Activated CD8-positive, alpha-beta memory T cell treated with anti-CD3 and anti-CD28 coated beads for 4 hours (primary cell): ENCODE data around the gene SLX4IP.

Experiments
- DNase-seq, 2 donors: peaks; one replicate each; pipeline ENCODE4 v3.0.0-alpha.2; 2020; ENCODE audit warnings: low read depth in 2 of 2

SLX4IP gene

DNA sequence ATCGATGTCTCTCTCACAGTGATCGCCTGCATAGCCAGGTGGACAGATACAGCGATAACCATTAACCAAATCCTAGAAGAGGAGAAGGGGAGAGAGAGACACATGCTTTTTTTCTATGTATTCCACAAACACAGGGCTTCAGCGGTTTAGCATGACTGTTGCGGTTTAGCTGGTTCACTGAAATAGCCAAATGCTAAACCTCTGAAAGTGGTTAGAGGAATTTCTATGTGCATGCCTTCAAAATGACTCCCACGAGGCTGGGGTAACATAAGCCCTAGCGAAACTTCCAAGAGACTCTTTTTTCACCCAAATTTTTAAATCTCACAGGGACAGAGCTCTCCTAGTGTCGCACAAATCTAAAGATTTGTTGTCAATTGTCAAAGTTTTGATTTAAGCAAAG is 213.5 kb downstream of the SLX4IP start:
- DNase-seq: no peak

DNA sequence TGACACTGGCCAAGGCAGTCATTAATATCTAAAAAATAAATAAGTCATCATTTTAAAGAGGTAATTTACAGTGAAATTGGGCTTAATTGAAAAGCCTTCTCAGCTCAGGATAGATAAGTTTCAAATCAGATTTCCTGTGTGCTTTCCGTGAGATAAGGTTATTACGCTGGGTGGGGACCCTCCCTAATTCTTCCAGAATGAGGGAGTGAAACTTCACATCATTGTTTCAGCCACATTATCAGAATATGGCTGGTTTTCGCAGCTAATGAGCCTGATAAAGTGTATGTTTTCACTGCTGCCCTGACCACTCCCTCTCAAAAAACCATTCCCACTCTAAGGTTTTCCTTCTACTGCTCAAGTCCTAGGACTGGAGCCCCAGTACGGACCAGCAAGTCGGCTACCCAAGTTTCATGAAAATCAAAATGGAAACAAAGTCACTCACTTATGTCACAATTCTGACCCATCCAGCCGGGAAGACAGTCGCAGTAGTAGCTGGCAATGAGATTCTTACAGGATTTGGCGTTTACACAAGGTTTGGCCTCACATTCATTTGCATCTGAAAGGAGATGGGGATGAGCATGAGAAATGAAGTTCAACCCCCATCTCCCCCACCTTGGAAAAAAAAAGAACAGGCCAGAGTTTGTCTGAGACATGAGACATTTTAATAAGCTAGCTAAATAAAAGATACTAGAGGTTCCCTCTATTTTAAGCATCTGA is 214.1 kb downstream of the SLX4IP start:
- no peak for DNase-seq

DNA sequence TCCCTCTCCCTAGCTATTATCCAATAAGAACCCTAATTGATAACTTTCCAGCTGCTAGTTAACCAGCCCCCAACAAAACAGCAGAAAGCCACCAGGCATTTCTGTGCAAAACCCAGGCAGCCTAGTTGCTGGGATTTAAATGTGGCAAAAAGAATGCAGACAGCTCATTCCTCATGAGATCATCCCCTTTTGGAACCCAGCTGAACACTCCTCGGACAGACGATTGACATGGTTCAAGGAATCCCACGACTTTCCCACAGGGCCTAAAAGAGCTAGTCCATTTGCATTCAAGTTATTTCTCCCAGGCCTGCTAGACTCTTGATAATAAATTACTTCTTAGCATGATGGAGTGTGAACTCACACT is 214.7 kb downstream of the SLX4IP start:
- DNase-seq: no peak

DNA sequence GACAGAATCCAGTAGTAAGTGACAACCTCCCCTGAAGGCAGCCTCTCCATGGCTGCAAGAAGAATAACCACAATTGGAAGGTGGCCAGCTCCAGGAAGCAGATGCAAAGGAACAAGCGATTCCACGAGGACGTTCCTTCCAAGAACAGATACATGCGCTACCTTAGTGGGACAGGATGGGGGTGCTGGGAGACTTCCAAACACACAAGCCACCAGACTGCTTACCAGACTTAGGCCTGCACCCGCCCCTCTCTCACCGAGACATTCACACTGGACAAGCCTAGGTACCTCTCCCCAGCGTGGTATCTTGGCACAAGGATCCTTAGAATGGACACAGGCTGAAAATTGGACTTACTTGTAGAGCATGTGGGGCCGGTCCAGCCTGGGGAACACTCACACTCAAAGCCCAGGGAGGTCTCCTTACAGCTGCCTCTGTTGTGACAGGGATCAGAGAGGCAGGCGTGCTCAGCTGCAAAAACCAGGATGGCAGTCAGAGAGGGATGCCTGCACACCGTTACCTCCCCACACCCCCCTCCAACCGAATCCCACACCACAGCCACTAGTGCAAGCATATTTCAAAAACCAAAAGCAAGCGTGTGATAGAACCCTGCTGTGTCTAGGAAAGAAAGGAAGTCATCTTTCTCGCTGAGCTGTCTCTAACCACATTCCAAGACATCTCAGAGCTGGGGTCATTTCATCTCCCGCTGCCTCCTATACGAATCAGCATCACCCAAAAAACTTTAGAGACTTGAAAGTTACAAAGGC is 216.3 kb downstream of the SLX4IP start:
- DNase-seq: no peak

DNA sequence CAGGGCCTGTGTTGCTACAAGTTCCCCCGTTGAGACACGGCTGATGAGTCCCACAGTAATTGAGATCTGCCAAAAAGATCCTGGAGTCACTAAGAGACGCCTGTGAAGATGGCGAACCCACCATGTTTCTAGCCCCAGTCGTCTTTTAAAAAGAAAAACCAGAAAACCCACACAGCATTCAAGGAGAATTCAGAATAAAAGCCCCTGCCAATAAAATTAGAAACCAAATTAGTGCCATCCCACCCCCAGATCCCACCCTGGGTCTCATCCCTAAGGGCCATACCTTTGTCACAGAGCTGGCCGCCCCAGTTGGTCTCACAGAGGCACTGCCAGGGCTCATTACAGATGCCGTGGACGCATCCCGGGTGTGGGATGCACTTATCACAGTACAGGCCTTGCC is 217.1 kb downstream of the SLX4IP start:
- no peak for DNase-seq

DNA sequence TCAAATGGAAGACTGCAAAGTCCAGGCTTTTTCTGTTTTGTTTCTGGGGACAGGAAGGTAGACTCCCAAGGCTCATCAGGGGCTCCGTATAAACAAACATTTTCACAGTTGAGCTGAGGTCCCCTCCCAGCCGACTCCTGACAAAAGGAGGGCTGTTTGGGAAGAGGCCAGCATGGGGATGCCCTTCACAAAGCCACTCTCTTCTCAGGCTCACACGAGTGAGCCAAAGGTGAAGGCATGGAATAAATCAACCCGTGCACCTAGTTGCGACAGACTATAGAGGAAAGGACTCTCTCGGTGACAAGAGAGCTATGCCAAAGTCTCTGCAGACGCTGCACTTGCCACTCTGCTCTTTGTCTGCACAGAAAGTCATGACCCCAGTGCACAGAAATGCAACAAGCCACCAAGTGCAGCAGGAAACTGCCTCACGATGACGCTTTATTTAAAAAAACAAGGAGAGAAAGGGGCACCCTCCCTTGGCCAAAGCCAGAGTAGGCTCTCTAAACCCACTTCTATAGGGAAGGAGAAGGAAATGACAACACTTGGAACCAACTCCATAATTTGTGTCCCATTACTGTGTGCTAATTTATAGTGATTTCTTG is 217.7 kb downstream of the SLX4IP start:
- DNase-seq: no peak

DNA sequence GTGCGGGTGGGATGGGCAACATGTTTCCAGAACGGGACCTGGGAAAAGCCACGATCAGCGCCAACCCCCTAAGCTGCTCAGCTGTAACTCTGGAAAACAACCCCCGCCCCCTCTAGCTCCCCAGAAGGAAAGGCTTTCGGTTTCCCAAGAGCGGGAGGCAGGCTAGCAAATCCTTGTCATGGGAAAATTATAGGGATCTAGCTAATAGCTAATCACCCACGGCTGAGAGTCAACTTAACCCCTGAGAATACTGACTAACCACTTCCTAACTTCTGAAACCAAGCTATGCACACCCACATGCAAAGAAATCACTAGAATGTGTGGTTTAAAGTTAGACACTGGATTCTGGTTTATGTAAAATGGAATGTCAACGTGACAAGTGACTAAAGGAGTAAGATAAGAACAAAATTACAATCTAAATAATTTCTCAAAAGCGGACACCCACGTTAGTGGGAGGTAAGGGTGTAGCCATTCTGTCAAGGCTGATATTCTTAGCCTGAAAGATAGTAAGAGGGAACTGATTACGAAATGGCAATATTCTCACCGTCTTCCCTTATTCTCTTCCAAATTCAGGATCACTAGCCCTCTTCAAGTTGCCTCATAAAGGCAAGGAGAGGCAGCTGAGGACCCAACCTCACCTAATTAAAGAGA is 218.6 kb downstream of the SLX4IP start:
- no peak for DNase-seq

DNA sequence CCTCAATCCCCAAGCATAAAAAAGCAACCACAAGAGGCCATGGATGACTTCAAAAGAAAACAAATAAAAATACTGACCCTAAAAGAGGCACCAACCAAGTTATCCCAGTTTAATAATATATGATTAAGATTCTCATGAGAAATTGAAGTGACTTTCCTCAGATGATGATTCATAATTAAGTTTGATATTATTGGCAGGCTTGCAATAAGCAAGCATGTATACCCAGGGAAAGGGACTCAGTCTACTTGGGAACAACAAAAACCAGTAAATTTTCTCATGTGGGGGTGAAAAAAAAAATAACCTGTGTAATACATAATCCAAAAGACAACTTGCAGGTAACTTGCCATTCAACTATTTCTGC is 219.1 kb downstream of the SLX4IP start:
- DNase-seq: no peak

DNA sequence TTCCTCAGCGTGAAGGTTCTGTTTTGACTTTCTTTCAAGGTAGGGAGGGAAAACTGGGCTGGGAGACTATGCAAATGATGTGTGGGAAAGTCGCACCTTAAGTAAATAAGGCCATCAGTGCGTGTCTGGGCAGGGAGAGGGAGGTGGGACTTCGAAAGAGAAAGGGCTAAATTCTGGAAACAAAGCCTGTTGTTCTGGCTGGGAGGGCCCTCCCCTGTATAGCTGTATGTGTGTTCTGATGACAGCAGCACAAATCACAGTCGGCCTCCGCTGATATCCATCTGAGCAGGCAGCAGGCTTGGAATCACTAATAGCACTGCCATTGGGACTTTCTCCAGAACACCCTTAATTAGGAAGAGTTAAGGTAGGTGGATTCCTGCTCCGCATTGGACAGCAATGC is 219.5 kb downstream of the SLX4IP start:
- no peak for DNase-seq

DNA sequence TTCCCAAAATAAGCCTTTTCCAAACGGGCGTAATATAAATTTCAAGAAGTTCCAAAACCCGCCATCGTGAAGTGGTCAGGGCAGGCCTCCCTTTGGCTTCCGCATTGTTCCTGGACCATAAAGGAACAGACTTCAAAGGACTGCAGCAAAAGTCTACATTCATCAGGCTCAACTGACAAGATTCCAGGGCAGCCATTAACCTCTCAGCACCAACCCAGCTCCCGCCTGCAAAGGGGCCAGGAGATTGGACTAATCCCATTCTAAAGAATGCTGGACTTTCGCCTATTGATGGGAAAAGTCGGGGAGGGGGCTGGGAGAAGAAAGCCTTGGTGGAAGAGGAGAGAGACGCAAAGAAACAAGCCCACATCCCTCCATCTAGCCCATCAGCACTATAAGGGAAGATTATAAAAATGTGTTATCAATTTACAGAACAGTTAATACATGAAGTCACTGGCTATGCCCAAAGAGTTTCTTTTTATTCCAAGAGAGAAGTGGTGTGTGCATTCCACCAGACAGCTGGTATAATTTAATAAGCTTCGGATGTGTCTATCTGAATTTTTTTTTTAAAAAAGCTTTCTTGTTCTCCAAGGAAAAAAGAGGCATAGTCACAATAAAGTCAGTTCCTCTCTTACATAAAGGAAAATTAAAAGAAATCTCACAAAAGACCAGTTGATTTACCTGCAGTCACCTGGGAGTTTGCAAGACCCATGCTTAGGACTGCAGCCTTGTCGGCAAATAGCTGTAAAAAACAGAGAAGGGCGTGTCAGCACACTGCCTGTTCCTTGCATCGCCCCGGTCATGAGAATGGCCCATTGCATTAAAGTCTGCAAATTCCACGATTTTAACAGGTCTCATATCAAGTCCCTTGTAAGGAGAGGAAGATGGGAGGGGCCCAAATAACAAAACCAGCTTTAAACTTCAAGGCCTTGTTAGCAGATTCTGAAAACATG is 220.9 kb downstream of the SLX4IP start:
- no peak for DNase-seq

DNA sequence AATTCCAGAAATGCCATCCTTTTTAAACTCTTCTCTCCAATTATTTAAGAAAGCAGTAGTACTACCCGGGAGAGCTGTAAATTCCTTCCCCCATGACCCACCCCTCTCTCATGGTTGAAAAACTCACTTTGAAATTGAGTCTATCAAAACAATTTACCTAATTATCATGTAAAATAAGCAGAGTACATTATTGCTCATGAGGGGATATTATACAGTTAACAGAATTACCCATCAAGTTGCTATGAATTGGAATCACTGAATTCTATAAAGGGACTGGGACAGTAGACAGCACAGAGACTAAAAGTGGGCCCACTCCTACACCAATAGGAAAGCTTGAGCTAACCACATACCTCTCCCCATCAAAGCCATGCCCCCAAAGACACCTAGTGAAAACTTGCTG is 222.3 kb downstream of the SLX4IP start:
- no peak for DNase-seq

DNA sequence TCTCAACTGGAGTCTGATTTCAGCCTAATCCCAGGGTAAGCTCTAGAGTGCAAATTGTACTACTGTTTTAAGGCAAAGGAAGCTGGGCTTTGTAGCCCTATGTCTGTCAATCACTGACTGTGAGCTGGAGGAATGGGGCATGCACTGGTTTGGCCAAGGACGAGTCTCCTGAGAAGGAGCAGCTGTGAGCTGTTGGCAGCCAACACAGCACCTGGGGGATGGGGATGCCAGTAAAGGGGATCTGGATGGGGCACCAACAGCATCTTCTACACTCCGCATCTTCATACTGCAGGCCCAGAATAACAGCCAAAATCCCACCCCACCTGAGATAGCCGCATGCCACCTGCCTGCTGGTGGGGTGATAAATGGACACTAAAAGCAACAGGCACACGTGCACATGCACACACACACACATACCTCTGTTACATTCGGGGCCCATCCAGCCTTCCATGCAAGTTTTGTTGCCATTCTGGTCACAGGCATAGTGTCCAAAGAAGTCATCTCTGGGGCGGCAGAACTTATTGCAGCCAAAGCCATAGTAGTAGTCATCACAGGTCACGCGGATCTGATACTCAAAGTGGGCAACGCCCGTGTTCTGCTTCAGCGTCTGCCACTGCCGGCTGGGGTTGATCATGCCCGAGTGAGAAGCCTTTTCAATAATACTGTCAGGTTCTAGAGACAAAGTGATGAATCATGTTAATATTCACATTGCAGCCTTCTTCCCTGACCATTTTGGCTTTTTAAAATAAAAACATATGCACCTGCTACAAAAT is 223.1 kb downstream of the SLX4IP start:
- DNase-seq: no peak

DNA sequence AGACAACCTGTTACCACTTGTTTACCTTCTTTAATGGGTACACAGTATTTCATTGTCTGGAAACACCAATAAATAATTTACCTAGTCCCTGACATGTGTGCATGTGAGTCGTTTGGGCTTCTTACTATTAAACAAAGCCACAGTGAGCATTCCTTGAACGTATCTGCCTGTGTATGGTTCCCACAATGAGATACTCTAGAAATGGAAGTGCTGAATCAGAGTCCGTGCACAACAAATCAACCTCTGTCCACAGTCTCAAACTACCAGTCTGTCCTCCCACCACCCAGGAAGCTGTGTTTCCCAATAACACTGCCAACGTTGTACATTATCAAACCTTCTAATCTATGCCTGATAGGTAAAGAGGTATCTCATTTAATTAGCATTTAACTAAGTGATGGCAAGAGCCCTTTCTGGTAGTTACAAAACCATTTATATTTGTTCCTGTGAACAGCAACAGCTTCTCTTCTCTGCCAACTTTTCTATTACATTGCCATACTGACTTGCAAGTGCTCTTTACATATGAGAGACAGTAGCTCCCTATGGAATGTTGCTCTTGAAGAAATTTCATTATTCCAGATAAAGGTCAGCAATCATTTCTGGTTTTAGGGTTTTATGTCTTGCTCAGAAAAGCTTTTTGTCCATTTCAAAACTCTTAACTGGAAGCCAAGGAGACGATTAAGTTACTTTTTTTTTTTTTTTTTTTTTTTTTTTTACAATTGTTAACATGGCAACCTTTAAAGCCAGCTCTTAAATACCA is 223.9 kb downstream of the SLX4IP start:
- no peak for DNase-seq

DNA sequence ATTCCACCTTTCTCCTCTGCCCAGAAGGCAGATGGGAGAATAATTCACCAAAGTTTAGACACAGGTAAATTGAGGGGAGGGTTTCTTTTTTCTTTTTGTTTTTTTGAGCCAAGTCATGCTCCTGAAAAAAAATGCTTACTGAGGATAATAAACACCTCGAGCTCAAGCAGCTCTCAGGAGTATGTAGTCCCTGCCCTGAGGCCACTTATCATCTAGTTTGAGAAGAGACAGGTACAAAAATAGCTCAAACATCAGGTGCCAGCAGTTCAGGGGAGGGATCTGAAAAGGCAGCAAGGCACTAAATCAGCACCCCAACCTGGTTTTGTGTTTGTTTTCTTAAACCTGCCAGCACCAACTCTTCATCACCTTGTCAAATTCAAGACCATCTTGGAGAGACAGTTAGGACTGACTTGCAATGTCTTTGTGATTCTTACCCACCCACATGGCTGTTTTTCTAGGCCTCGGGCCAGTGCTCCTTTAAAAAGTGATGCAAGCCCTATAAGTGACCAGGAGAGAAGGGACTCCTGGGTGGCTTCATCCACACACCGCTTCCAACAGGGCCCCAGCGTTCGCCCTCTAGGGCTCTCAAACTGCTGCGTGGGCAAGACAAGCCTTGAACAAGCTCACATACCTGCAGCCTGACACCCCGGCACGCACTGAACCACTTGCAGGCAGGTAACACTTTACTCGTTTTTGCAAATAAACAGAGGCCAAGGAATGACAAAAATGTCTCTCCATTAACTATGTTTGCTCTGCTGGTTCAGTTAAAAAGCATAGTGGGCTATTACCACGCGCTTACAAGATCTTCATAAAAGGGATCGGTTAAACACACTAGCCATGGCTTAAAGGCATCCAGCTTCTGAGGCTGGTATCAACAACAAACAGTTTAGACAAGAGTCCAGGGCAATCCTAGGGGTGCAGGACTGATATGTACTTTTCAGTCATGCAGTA is 224.8 kb downstream of the SLX4IP start:
- no peak for DNase-seq

DNA sequence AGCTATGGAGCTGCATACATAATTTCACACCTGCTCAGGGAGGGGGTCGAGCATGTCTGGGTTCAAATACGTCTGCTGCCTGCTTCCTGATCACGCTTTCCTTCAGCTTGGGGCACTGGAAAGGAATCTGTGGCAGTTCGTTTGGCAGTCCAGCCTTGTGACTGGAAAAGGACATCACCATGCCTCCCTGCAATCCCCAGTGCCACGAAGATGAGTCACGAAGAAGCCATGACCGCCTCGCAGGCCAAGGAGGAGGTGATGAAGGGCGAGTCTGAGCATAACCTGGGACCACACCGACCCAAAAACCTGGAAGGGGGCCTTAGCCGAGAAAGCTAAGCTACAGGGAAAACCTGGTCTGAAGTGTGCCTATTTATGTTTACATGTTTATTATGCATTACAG is 225.6 kb downstream of the SLX4IP start:
- DNase-seq: no peak

DNA sequence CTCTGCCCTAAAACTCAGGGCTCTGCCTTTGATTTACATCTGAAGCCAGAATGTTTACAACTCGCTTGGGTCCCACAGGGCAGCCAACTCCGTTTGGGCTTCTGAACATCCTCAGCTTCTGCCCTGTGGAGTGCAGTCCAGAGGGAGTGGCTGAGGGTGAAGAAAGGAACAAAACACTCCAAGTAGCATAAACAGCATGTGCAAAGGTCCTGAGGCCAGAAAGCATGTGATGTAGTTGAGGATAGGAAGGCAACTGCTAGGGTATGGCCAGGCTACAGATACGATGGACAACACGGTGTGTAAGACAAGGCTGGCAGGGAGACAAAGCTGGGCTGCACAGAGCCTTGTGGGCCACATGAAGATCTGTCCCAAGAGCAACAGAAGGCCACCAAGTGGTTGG is 226.2 kb downstream of the SLX4IP start:
- DNase-seq: no peak

DNA sequence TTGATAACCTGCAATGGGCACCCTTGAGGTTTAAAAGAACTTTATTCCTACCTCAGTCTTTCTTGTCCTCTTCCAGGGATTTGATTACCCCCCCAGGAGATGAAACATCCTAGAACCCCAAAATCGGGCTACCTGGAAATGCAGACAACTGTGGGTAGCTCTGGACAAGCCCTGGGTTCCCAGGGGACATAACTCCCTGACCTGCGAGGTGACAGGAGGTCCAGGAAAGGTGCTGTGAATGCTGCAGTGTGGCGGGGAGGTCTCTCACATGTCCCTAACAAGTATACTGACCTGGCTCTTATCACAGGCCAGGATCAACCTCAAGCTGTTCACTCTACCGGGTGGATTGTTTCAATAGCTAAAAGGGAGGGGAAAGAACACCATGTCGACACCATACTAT is 227.0 kb downstream of the SLX4IP start:
- DNase-seq: no peak

DNA sequence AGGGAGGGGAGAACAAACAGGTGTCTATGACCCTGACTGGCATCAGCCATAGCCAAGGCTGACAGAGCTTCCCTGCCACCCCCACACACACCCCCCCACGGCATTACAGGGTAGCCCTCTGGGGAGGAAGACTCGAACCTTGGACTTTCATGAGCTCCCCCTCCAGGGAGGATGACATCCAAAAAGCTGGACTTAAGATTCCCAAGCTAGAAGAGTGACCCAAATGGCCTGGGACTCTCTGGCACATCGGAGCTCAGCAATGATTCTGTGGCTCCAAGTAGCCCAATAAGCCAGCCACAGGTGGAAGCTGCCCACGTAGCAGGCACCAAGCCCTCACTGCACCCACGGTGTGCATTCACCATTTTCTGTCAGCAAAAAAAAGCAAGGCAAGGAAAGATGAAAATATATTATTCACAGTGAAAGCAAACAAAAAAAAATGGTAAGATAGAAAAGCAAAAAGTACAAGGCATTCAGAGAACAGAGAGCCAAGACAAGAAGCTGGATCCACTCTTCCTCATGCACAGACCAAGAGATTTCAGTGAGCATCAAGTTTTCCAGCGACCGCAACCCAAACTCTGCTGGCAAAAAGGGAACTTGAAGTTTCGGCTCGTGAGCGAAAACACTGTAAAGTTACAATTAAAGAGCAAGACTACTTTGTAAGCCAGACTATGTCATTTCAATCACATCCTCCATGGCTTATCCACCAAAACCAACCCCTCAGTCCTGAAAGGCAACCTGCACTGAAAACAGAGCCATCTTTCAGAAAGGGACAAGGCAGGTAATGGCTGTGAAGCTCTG is 227.8 kb downstream of the SLX4IP start:
- DNase-seq: no peak
